ENCODE data around the gene HIVEP1. TPM values are rescaled to one million over a fixed set of nuclear protein-coding genes. Genes with fewer than 3 reads are reported as not detected.

HIVEP1 gene
- total and polyA plus RNA-seq, 2 of the 8 experiments (the other 6 are each of a cell fraction or from before 2014, with no cell fraction given): 22.6 to 23.1 TPM

- Histone ChIP-seq H4K5ac (ENCODE audit: insufficient read length, low read depth, low read length) (peak overlapping the region; percentile 92), H3K18ac (ENCODE audit: extremely low read depth, low read length) (peak overlapping the region; percentile 55; the same call in 1 of the 2 replicates), H3K4ac (replicated peaks; ENCODE audit: insufficient read length, low read depth, low read length) (no peak overlapping the region), H3K79me2 (ENCODE audit: control insufficient read depth in 1 of 2, insufficient read depth in 2 of 2, low read length in 2 of 2) (peaks cover 0 to 15% of the 10 kb centered on the region in 2 experiments; a peak in 3 of 4 replicates), H2BK5ac (ENCODE audit: low read depth, low read length) (no peak overlapping the region), H3K27ac (ENCODE audit: low read depth, low read length) (no peak overlapping the region; the same call in 1 of the 2 replicates), H3K56ac (replicated peaks; ENCODE audit: insufficient read length, low read depth, low read length) (peak overlapping the region; percentile 14), H3K9me3 (ENCODE audit: insufficient read depth in 2 of 2, low read depth in 1 of 2, low read length in 1 of 2) (no peaks in the 10 kb centered on the region), H2BK15ac (ENCODE audit: low read length) (no peak overlapping the region), H2BK20ac (ENCODE audit: low read length) (peak overlapping the region; percentile 29; the same call in 1 of the 2 replicates), H2BK12ac (ENCODE audit: low read depth, low read length) (peak overlapping the region; percentile 84; the same call in 1 of the 2 replicates), H3K14ac (ENCODE audit: insufficient read length) (peak overlapping the region; percentile 69), H4K91ac (replicated peaks; ENCODE audit: insufficient read length, low read length) (peak overlapping the region; percentile 56), H4K20me1 (replicated peaks in 1 of 2; ENCODE audit: control insufficient read depth in 1 of 2, insufficient read depth in 2 of 2, low read length in 2 of 2) (no peaks in the 10 kb centered on the region), H3K23ac (ENCODE audit: insufficient read length) (no peak overlapping the region), H3K4me2 (ENCODE audit: insufficient read depth in 1 of 2, low read depth in 2 of 2, low read length in 2 of 2) (peak overlapping the region; percentile 92 to 95), H3K9ac (replicated peaks in 1 of 4; ENCODE audit: extremely low read depth in 1 of 4, low read depth in 3 of 4, low read length in 3 of 4) (peak overlapping the region; percentile 38 to 63 (median 59); a peak in 5 of 7 replicates), H3K36me3 (ENCODE audit: control insufficient read depth in 2 of 4, insufficient read depth in 4 of 4, low read length in 3 of 4) (no peaks in the 10 kb centered on the region), H2AFZ (ENCODE audit: low read length) (peak overlapping the region; percentile 65), H3K23me2 (ENCODE audit: low read depth, low read length) (peaks cover 9% of the 10 kb centered on the region), H3K4me1 (replicated peaks in 1 of 4; ENCODE audit: control insufficient read depth in 3 of 4, insufficient read depth in 4 of 4, low read length in 3 of 4) (peaks cover 0 to 15% (median 7%) of the 10 kb centered on the region in 4 experiments; a peak in 2 of 7 replicates), H3K79me1 (ENCODE audit: low read depth, low read length) (0 out of 2 replicates have a peak, but pooled peaks cover 2% of the 10 kb centered on the region), H4K8ac (ENCODE audit: extremely low read depth, insufficient read depth, low read length) (peak overlapping the region; percentile 86; the same call in 1 of the 2 replicates), H2AK5ac (ENCODE audit: low read depth, low read length) (no peak overlapping the region), H2BK120ac (replicated peaks; ENCODE audit: low read depth, low read length) (peak overlapping the region; percentile 79), H3K4me3 (ENCODE audit: extremely low read depth in 1 of 4, insufficient read depth in 2 of 4, low read depth in 3 of 4, low read length in 4 of 4) (peak overlapping the region; percentile 77 to 86 (median 80)), H3K27me3 (replicated peaks in 1 of 4; ENCODE audit: control insufficient read depth in 3 of 4, extremely low read depth in 1 of 4, insufficient read depth in 3 of 4, low read length in 3 of 4) (no peaks in the 10 kb centered on the region)
- ChIA-PET POLR2A (ENCODE audit: partially characterized antibody) (interaction anchor here (1.7 kb wide), 1 partner anchor 16 kb away, joined by 5 read pairs; no protein-coding TSS in a partner anchor), CTCF (ENCODE audit: partially characterized antibody) (interaction anchor here (0.5 kb wide), 1 partner anchor 1508 kb away, joined by 3 read pairs; no protein-coding TSS in a partner anchor)
- 1% methylated on average over 26 of the region's 60 CpGs; no CpG with 5 or more reads in 1 of the 2 experiments for WGBS, 2 experiments (ENCODE audit: extremely low coverage in 1 of 2, insufficient coverage in 1 of 2, insufficient read length in 1 of 2, insufficient replicate concordance in 2 of 2, low coverage in 1 of 2, low lambda C conversion rate in 2 of 2, missing lambda C conversion rate in 1 of 2)
- DNase-seq (ENCODE audit: low read depth in 1 of 2, low spot score in 2 of 2): peak in 1 of 2 experiments; percentile 68
- no peak for FAIRE-seq
- TF ChIP-seq ASH2L (IDR thresholded peaks at IDR 0.05; ENCODE audit: low read length) (peak; percentile 81), TCF12 (IDR thresholded peaks at IDR 0.05; ENCODE audit: low read depth, low read length) (no peak), MAFK (IDR thresholded peaks at IDR 0.05; ENCODE audit: low read depth, low read length) (no peak), SP4 (IDR thresholded peaks at IDR 0.05; ENCODE audit: low read length) (no peak), HDAC2 (IDR thresholded peaks at IDR 0.05; ENCODE audit: borderline replicate concordance in 1 of 2, low read depth in 2 of 2, low read length in 2 of 2) (0 out of 4 replicates have a peak, but pooled peaks of 1 of the 2 experiments have one; percentile 22), SIN3A (conservative IDR thresholded peaks at IDR 0.05 in 1 of 2, IDR thresholded peaks at IDR 0.05 in 1 of 2; ENCODE audit: low read depth in 1 of 2, low read length in 2 of 2) (peak in 1 of 2 experiments; percentile 14; a peak in 1 of 4 replicates), EP300 (IDR thresholded peaks at IDR 0.05; ENCODE audit: borderline replicate concordance in 1 of 2, low read depth in 2 of 2, low read length in 2 of 2) (peak in 1 of 2 experiments; percentile 97; a peak in 1 of 3 replicates), BACH1 (IDR thresholded peaks at IDR 0.05; ENCODE audit: low read length) (0 out of 2 replicates have a peak, but pooled peaks have one; percentile 18)
- TF ChIP-seq, protein P1, sequence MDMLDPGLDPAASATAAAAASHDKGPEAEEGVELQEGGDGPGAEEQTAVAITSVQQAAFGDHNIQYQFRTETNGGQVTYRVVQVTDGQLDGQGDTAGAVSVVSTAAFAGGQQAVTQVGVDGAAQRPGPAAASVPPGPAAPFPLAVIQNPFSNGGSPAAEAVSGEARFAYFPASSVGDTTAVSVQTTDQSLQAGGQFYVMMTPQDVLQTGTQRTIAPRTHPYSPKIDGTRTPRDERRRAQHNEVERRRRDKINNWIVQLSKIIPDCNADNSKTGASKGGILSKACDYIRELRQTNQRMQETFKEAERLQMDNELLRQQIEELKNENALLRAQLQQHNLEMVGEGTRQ (IDR thresholded peaks at IDR 0.05; ENCODE audit: low read length): no peak
Observed at GRCh38 chr6:12008366-12009179, 3.5 kb upstream of the HIVEP1 start.
